Lower lobe of right lung (tissue), 2 donors: Measurements from ENCODE around the gene HOXA10. TPM values are rescaled to one million over a fixed set of nuclear protein-coding genes. Genes with fewer than 3 reads are reported as not detected.

Source experiments
- ATAC-seq, 2 donors: fragments of 200-7000 bp; cut with Tn5 transposase; one replicate each; pipeline ENCODE4 v1.9.1; 2020 to 2022; ENCODE audit warnings: mild to moderate bottlenecking in 2 of 2, moderate library complexity in 2 of 2
- DNase-seq: peaks from one replicate; pipeline ENCODE4 v3.0.0-alpha.2; 2020
- H3K27ac ChIP-seq: fragments of 200-600 bp; one replicate; pipeline ENCODE4 v1.8.0; 2022
- H3K27me3 ChIP-seq: fragments of 200-600 bp; one replicate; pipeline ENCODE4 v1.8.0; 2022; ENCODE audit warnings: low read depth
- H3K36me3 ChIP-seq: fragments of 200-600 bp; one replicate; pipeline ENCODE4 v1.8.0; 2022; ENCODE audit warnings: mild to moderate bottlenecking
- H3K4me1 ChIP-seq: fragments of 200-600 bp; one replicate; pipeline ENCODE4 v1.8.0; 2022
- H3K4me3 ChIP-seq: fragments of 200-600 bp; one replicate; pipeline ENCODE4 v1.8.0; 2022; ENCODE audit warnings: mild to moderate bottlenecking
- H3K9me3 ChIP-seq: fragments of 200-600 bp; one replicate; pipeline ENCODE4 v1.8.0; 2022
- intact Hi-C: fragments of 100-400 bp; cut with DNase I; formaldehyde crosslinking; loops from one replicate; pipeline ENCODE4 v1.11.0; 2022
- total RNA-seq: library from RNA; stranded (reverse); fragmentation: NEBNext Ultra II Directional; extraction: Animal tissue kit (Norgen Biotek cat#: 25700); gene quantifications from one replicate; pipeline ENCODE4 v1.2.1, GENCODE V29; 2021
- TF ChIP-seq, protein P1 (sequence below): fragments of 200-600 bp; IDR thresholded peaks from one replicate; pipeline ENCODE4 v1.8.0; 2022; ENCODE audit warnings: antibody characterized with exemption, mild to moderate bottlenecking
- donor health status: DM: no; HTN: yes; CAD: no; lungs with severe emphysema.

HOXA10 gene
- total RNA-seq, 1 donor from 2014 or later, result 0.38 TPM

GRCh38 chr7:27211084-27211446 is 36.9 kb upstream of the HOXA10 start:
- intact Hi-C loops, result no loop called here
- H3K9me3 ChIP-seq, result no peaks in the 10 kb centered on the region
- DNase-seq (no peak), ATAC-seq (no peak)
- TF ChIP-seq, protein P1, sequence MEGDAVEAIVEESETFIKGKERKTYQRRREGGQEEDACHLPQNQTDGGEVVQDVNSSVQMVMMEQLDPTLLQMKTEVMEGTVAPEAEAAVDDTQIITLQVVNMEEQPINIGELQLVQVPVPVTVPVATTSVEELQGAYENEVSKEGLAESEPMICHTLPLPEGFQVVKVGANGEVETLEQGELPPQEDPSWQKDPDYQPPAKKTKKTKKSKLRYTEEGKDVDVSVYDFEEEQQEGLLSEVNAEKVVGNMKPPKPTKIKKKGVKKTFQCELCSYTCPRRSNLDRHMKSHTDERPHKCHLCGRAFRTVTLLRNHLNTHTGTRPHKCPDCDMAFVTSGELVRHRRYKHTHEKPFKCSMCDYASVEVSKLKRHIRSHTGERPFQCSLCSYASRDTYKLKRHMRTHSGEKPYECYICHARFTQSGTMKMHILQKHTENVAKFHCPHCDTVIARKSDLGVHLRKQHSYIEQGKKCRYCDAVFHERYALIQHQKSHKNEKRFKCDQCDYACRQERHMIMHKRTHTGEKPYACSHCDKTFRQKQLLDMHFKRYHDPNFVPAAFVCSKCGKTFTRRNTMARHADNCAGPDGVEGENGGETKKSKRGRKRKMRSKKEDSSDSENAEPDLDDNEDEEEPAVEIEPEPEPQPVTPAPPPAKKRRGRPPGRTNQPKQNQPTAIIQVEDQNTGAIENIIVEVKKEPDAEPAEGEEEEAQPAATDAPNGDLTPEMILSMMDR, result no peak
- H3K4me3 ChIP-seq, result no peak overlapping the region
- no peaks in the 10 kb centered on the region for H3K36me3 ChIP-seq
- H3K27me3 ChIP-seq, result peaks cover 98% of the 10 kb centered on the region
- H3K27ac ChIP-seq, result no peak overlapping the region
- peaks cover 20% of the 10 kb centered on the region for H3K4me1 ChIP-seq

DNA sequence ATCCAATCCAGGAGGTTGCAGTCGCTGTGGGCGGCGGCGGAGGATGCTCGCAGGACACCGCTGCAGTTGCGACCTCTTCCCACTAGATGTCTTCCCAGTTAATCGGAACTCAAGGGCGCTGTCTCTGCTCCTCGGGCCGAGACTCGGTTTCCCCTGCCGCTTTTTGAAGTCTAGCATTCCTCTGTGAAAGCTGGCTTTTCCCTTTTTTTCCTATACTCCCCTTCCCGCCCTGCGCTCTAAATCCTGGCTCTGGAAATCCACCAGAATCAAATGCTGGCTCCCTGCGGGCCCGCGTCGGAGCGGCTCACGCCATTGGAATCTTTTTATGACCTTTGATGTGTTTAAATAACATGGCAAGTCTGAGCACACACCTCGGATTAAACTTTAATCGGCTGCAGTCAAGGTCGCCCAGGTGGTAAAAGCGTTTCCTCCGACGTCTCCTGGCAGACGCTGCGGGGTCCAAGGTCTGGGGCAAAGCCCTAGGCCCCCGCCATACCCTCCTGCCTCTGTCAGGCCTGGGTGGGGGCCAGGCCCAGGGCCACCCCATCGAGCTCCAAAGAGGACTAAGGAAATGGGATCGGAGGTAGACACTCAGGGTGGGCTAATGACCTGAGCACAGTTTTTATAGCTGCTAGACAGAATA is 36.4 kb upstream of the HOXA10 start:
- DNase-seq (no peak), ATAC-seq (peak; percentile 34 to 72)
- H3K4me1 ChIP-seq, result peaks cover 24% of the 10 kb centered on the region
- no peaks in the 10 kb centered on the region for H3K36me3 ChIP-seq
- TF ChIP-seq, protein P1, result peak; percentile 78
- H3K27ac ChIP-seq, result no peak overlapping the region
- intact Hi-C loops, result no loop called here
- no peaks in the 10 kb centered on the region for H3K9me3 ChIP-seq
- peaks cover 98% of the 10 kb centered on the region for H3K27me3 ChIP-seq
- H3K4me3 ChIP-seq, result peak overlapping the region; percentile 20

DNA sequence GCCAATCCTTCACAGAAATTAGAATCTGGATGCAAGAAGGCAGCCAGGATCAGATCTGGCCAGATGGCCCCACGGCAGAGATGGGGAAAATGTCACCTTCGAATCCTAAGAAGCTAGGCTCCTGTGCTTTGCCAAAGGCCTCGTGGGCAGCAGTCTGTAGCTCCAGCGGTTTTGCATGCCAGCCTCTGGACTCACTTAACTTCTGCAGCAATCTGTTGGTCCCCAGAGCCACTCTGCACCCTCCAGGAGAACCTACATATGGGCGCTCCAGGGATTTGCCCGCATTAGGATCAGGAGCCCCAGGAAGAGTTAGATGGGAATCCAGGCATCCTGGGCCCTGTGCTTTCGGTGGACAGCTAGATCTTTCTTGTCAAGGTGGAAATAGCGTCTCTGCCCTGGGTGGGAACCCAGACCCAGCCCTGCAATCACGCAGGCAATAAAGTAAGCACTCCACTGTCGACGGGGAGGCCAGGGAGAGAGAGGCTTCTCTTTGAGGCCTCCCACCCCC is 35.9 kb upstream of the HOXA10 start:
- peaks cover 98% of the 10 kb centered on the region for H3K27me3 ChIP-seq
- TF ChIP-seq, protein P1, result no peak
- DNase-seq, result no peak

GRCh38 chr7:27208998-27209397 is 34.9 kb upstream of the HOXA10 start:
- TF ChIP-seq, protein P1, result no peak
- DNase-seq (no peak), ATAC-seq (no peak)
- intact Hi-C loops, result no loop called here
- Histone ChIP-seq H3K27ac (no peak overlapping the region), H3K36me3 (no peaks in the 10 kb centered on the region), H3K4me3 (no peak overlapping the region), H3K4me1 (peaks cover 35% of the 10 kb centered on the region), H3K27me3 (peaks cover 98% of the 10 kb centered on the region), H3K9me3 (no peaks in the 10 kb centered on the region)

More for the DNA sequence above, 35.9 kb upstream of the HOXA10 start:
- no peak overlapping the region for H3K4me3 ChIP-seq
- no peaks in the 10 kb centered on the region for H3K9me3 ChIP-seq
- H3K36me3 ChIP-seq, result no peaks in the 10 kb centered on the region
- ATAC-seq, result no peak
- intact Hi-C loops, result no loop called here
- no peak overlapping the region for H3K27ac ChIP-seq
- peaks cover 30% of the 10 kb centered on the region for H3K4me1 ChIP-seq

- intact Hi-C loops, result no loop called here
- Histone ChIP-seq H3K27me3 (peaks cover 97% of the 10 kb centered on the region), H3K9me3 (no peaks in the 10 kb centered on the region), H3K36me3 (no peaks in the 10 kb centered on the region), H3K4me3 (no peak overlapping the region), H3K4me1 (peaks cover 22% of the 10 kb centered on the region), H3K27ac (no peak overlapping the region)
- no peak for ATAC-seq
- DNase-seq, result no peak
- TF ChIP-seq, protein P1, result no peak
Observed at GRCh38 chr7:27207348-27207985, 33.3 kb upstream of the HOXA10 start.
